Dermis blood vessel endothelial cell (primary cell): ENCODE data around the gene FHOD3. TPM values are rescaled to one million over a fixed set of nuclear protein-coding genes. Genes with fewer than 3 reads are reported as not detected.

ENCODE experiments used
- DNase-seq: peaks from one replicate; pipeline ENCODE4 v3.0.0; 2010
- total RNA-seq: library from RNA; depleted of rRNA; stranded (reverse); fragments of >200 nt; gene quantifications from 2 replicates; pipeline ENCODE4 v1.2.3, GENCODE V29; 2014

FHOD3 gene
- total RNA-seq, 1 donor from 2014 or later: 0.34 TPM

GRCh38 chr18:36481935-36482334 is 184.4 kb downstream of the FHOD3 start:
- no peak for DNase-seq

DNA sequence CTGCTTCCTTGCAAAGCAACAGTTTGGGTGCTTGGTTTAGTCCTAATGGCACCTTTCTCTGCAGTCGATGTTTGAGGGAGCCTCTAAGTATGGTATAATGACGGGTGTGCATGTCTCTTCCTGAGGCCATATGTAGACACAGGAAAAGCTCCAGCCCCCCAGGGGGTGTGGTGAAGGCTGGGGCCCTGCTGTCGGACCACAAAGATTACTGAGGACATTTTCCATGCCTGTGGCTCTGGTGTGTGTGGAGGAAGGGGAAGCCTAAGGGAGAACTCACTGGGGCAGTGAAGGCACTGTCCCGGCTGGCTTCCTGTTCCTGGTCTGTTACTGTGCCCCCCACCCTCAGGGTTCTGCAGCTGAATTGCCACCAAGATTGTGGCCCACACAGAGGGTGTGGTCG is 187.1 kb downstream of the FHOD3 start:
- no peak for DNase-seq

DNA sequence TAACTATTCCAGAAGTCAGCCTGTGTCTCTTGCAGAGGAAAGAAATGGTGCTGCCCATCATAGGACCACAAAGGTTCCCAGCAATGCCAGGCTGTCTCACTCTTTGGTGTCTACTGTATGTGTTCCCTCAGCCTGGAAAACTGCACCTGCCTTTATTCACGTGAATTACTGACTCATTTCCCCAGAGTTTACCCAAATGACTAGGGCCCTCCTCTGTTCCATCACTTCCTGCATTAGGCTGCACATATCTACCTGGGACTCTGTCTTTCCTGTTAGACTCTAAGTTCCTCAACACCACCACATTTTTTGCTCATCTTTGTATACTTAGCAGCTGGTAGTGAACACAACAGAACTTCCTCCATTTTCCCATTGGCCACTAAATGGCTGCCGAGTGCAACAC is 188.3 kb downstream of the FHOD3 start:
- DNase-seq: no peak

DNA sequence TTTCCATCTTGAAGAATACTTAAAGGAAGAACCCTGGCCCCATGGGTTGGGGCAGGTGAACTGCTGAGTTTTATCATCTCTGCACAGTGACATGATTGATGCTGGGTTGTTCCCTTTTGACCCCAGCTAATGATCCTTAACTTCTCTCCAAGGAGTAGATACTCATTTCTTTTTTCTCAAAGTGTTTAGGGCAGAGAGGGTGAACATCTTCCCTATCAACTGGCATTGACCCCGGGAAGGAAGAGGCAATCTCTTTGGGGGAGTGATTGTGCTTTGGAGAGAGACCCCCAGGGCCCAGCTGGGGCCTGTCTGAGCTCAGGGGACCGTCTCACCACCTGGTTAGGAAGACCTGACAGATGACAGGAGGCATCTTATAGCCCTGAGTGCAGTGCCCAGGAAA is 190.6 kb downstream of the FHOD3 start:
- no peak for DNase-seq

DNA sequence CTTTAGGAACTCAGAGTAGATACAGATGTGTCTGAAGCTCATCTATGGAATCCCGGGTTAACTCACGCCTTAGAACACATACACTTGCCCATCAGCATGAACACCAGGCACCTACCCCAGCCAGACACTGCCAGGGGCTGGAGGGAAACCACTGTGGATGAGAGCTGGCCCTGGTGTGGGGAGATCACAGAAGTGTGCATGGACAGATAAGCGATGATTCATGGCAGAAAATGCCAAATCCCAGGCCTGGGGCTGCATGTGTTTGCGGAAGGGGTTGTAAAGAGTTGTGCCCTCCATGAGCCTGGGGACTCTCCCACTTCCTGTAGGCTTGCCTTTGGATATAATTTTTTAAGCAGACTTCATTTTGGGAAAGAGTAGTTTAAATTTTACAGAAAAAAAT is 193.4 kb downstream of the FHOD3 start:
- DNase-seq: no peak

GRCh38 chr18:36492604-36493329 is 195.3 kb downstream of the FHOD3 start:
- no peak for DNase-seq

- no peak for DNase-seq
Measured at GRCh38 chr18:36493349-36494159, 196.0 kb downstream of the FHOD3 start.

DNA sequence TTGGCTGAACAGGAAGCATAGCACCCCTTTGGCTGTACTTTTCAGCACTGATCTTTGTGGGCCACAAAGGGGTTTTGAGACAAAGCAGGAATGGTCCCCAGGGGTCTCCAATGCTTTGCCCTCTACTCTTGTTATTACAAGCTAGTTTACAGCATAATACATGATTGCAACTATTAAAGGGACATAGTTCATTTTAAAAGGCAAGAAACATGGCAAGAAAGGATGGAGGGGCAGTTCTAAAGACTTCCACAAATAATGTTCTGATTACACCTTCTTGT is 196.6 kb downstream of the FHOD3 start:
- no peak for DNase-seq

DNA sequence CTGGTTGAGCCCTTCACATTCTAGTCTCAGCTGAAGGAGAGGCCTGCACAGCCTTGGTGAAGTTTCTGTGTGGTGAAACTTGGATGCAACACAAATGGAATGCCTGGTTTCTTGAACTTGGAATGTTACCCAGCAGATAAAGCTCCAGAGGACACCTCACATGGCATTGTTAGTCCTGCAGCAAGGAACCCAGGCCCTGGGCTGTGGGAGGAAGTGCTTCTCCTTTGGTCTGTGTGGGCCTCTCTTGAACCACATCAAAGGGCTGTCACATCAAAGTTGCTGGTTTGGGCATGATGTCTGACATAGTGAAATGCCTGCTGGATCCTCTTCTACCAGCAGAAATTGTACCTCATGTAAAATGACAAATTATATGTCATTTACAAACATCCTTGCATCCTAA is 198.5 kb downstream of the FHOD3 start:
- DNase-seq: no peak

DNA sequence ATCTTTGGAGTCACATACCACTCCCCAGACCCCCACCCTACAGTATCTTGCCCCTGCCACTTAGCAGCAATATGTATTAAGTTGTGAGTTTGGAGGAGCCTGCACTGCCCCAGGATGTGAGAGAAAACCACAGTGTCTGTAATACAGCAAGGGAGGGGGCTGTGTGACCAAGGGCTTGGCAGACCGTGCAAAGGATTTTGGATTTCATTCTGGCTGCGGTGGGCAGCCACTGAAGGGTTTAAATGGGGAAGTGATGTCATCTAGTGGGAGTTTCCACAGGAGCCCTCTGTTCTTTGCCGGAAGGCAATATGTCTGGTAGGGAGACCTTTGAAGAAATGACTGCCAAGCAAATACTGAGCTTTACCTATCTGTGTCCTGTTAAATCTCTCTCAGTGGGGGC is 202.4 kb downstream of the FHOD3 start:
- no peak for DNase-seq

- no peak for DNase-seq
Measured at GRCh38 chr18:36501100-36501499, 203.6 kb downstream of the FHOD3 start.

DNA sequence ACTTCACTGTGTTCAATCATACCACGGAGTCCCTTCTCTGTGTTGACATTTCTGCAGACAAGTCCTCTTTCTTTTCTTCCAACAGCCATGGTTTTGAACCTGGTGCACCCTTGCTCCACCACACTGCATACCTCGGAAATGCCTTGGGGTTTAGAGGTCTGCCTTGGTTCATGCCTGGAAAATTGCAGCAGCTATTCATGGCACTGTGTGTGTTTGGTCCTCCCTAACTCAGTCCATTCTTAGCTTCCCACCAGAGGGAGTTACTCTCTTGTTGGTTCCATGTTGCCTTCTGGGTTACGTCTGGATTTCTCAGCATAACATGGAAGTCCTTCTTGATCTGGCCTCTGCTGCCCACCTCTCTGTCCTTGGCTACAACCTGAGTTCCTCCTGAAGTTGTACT is 206.0 kb downstream of the FHOD3 start:
- no peak for DNase-seq

DNA sequence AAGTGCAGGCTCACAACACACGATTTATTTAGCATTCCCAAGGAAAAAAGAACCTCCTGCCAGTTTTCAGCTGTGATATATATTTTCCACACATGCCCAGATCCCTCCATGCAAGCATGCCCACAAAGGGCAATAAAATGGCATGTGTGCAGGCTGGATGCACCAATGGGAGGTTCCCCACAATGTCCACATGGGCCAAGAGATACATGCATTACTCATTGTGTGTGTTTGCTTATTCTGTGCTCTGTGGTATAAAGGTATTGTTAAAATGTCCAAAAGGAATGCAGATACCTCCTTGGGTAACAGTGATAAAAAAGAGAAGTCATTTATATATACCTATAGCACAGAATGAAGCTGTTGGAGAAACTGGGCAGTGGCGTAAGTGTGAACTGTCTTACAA is 207.4 kb downstream of the FHOD3 start:
- DNase-seq: no peak

- no peak for DNase-seq
Measured at GRCh38 chr18:36505665-36506064, 208.2 kb downstream of the FHOD3 start.

- no peak for DNase-seq
Measured at GRCh38 chr18:36509646-36510197, 212.2 kb downstream of the FHOD3 start.

DNA sequence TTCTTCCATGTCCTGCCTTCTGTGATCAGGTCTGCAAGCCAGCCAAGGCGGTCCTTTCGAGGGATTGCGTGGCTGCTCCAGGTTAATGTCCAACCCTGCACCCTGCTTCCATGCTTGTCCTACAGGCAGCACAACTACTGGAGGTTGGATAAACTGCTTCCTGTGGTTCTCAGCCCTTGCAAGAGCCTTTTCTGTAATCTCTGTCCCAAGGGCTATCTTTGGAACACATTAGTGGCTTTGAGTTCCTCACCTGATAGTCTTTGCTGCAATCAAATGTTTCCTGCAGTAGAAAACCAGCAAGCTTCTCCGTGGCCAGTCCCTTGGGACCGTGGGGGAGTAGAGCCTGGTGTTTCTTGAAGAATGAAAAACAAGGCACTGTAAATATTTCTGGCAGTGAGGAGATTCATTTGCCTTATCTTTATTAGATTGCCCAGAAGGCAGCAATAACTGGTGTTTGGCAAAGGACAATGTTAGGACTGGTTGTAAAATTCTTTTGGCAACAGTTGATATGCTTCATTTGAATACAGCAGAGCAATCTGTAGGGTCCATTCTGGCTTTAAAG is 214.4 kb downstream of the FHOD3 start:
- DNase-seq: no peak

DNA sequence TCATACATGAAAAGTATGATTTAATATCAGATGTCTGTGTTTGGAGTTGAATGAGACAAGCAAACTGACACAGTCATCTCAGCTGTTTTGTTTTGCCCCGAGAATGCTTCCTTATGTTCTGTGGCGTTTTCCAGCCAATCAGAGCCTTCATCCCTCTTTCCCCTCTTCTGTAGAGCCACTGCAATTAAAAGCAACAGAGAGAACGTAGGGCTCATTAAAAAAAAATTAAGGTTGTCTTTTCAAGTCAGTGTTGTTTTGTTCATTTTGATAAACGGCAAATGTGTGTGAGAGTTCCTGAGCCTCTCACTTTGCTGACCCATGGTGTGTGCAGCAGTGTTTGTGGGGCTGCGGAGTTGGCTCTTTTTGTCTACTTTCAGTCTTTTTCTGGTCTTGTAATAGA is 216.0 kb downstream of the FHOD3 start:
- no peak for DNase-seq

DNA sequence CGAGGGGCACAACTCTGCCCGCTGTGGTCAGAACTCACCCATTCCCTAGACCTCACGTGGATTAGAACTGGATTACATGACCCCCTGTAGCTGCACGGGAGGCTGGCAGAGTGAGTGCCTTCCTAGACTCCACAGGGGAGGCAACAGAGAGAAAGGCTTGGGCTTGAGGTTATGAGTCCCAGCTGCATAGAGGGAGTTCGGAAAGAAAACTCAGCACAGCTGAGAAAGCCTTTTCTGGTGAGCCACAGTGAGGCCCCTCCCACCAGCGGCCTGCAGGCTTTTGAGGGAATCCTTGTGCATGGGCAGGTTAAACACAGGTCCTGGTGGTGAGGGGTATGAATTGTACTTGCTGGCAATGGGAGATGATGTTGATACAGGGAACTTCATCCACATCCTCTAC is 217.3 kb downstream of the FHOD3 start:
- DNase-seq: no peak

DNA sequence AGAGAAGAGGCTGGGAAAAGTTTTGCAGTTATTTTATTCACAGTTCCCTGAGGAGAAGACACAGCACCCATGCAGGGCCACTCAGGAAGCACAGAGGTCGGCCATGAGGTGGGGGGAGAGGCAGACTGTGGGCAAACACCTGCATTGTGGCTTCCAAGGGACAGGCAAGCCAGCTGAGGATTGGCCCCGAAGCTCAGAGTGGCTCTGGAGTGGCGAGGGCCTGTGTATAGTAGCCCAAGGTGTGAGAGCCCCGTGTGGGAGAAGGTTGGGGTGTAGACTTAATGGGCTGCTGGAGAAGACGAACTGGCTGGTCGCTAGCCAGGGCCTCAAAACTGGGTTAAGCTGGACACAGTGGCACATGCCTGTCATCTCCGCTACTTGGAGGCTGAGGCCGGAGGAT is 218.7 kb downstream of the FHOD3 start:
- no peak for DNase-seq

GRCh38 chr18:36516726-36517125 is 219.2 kb downstream of the FHOD3 start:
- DNase-seq: no peak

- no peak for DNase-seq
Measured at GRCh38 chr18:36518839-36519238, 221.3 kb downstream of the FHOD3 start.

DNA sequence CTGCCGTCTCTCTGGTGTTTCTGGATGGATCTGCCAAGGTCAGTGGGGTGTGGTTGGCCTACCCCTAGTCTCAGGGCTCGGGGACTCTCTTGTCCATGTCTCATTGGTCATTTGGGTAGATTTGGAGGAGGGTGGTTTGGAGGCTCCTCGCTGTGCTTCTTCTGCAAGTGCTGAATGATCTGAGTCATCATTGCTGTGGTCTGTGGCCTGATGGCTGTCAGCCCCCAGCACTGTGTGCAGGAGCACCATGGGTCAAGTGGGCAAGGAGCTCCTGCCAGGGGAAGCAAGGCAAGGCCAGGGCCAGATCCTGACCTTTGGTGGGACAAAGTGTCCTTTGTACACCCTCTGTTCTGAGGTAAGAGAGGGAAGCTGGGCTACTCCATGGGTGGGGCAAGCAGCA is 221.8 kb downstream of the FHOD3 start:
- no peak for DNase-seq

DNA sequence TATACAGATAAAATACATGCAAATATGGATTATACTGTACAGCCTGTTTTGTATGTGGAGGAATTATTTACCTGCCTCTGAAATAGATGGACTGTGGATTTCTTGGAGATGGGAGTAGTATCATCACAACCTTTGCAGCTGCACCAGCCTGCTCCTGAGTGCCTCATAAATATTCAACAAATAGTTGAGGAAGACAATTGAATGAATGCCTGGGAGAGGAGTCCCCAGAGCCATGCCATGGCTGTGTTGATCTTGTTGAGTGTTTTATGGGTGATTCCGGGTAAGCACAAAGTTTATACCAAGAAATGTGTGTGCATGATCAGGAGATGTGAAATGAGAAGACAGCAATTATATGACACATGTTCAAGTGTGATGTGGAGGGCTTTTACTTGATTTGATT is 225.0 kb downstream of the FHOD3 start:
- no peak for DNase-seq

DNA sequence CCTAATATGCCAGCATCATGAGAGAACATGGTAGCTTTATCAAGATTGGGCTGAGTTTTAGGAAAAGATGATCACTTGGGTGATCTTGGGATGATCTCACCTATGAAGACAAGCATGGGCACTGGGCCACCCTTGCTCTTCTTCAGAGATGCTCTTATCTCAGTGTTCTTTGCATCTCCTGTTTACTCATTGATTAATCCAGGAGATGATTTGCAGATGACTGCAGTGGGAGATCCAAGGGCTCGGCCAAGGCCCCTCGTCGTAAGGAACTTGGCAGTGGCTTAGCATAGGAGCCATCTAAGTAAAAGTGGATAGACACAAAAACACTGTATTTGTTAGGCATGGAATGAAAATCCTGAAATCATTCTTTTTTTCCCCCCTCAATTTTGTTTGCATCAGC is 228.4 kb downstream of the FHOD3 start:
- DNase-seq: no peak
